Measurements from ENCODE around the gene DDX24.

Gene DDX24, protein sequence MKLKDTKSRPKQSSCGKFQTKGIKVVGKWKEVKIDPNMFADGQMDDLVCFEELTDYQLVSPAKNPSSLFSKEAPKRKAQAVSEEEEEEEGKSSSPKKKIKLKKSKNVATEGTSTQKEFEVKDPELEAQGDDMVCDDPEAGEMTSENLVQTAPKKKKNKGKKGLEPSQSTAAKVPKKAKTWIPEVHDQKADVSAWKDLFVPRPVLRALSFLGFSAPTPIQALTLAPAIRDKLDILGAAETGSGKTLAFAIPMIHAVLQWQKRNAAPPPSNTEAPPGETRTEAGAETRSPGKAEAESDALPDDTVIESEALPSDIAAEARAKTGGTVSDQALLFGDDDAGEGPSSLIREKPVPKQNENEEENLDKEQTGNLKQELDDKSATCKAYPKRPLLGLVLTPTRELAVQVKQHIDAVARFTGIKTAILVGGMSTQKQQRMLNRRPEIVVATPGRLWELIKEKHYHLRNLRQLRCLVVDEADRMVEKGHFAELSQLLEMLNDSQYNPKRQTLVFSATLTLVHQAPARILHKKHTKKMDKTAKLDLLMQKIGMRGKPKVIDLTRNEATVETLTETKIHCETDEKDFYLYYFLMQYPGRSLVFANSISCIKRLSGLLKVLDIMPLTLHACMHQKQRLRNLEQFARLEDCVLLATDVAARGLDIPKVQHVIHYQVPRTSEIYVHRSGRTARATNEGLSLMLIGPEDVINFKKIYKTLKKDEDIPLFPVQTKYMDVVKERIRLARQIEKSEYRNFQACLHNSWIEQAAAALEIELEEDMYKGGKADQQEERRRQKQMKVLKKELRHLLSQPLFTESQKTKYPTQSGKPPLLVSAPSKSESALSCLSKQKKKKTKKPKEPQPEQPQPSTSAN

DNA sequence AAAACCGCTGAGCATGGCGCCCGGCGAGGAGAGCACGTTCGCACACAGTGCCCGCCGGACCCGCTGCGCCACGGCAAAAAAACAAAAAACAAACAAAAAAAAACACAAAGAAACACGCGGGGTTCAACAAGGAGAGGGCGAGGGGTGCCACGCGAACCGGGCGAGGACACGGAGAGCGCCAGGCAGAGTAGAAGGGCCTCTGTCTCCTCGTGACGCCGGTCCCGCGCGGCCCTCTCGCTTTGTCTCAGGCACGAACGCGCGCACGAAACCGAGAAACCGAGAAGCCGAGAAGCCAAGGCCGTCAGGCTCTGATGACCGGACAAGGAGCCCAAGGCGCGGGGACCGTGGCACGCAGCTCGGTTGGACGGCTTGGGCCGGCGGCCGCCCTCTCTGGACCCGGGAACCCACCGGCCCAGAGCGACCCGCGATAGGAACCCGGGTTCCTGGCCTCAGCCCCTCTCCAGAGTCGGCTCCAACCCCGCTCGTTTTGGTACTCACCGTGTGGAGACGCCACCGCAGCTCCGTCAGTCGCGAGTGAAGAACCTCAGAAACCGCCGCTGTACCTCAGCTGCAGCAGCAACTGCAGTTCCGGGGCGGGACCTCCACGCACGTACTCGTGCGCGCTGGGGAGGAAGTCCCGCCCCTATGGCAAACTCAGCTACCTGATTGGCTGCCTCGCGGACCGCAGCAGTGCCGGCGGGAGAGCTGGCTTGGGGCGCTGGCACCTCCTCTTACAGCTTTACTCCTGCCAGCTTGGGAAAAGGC, at the start of gene DDX24, which contains the start of gene IFI27L1:
Gene DDX24, minus strand, starts transcription at position 582 of the 765 bp plus-strand sequence. CDS start 1,460 bp downstream, outside the sequence.
Gene IFI27L1, plus strand, starts transcription at position 690 of the 765 bp plus-strand sequence. CDS start 15,628 bp downstream, outside the sequence.
- TF ChIP-seq EGR1 (IDR thresholded peaks at IDR 0.05): no peak
- 0 out of 2 replicates have a peak, but pooled peaks have one; percentile 28 for TF ChIP-seq CREB1 (IDR thresholded peaks at IDR 0.05; ENCODE audit: low read depth)
- TF ChIP-seq, protein P1, sequence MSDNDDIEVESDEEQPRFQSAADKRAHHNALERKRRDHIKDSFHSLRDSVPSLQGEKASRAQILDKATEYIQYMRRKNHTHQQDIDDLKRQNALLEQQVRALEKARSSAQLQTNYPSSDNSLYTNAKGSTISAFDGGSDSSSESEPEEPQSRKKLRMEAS (IDR thresholded peaks at IDR 0.05): peak; percentile 54; the same call in 1 of the 2 replicates
- TF ChIP-seq TAF1 (IDR thresholded peaks at IDR 0.05; ENCODE audit: low read depth): peak; percentile 89
- no peak for TF ChIP-seq EP300 (IDR thresholded peaks at IDR 0.05; ENCODE audit: borderline replicate concordance)
- no peak for TF ChIP-seq FOXM1 (IDR thresholded peaks at IDR 0.05; ENCODE audit: borderline replicate concordance, low read depth)
- peak; percentile 33; the same call in 1 of the 2 replicates for TF ChIP-seq NFIC (IDR thresholded peaks at IDR 0.05)
- TF ChIP-seq RAD21 (IDR thresholded peaks at IDR 0.05; ENCODE audit: low read depth): no peak
- no peak for TF ChIP-seq ZBTB7A (IDR thresholded peaks at IDR 0.05; ENCODE audit: low read depth)
- TF ChIP-seq, protein P2, sequence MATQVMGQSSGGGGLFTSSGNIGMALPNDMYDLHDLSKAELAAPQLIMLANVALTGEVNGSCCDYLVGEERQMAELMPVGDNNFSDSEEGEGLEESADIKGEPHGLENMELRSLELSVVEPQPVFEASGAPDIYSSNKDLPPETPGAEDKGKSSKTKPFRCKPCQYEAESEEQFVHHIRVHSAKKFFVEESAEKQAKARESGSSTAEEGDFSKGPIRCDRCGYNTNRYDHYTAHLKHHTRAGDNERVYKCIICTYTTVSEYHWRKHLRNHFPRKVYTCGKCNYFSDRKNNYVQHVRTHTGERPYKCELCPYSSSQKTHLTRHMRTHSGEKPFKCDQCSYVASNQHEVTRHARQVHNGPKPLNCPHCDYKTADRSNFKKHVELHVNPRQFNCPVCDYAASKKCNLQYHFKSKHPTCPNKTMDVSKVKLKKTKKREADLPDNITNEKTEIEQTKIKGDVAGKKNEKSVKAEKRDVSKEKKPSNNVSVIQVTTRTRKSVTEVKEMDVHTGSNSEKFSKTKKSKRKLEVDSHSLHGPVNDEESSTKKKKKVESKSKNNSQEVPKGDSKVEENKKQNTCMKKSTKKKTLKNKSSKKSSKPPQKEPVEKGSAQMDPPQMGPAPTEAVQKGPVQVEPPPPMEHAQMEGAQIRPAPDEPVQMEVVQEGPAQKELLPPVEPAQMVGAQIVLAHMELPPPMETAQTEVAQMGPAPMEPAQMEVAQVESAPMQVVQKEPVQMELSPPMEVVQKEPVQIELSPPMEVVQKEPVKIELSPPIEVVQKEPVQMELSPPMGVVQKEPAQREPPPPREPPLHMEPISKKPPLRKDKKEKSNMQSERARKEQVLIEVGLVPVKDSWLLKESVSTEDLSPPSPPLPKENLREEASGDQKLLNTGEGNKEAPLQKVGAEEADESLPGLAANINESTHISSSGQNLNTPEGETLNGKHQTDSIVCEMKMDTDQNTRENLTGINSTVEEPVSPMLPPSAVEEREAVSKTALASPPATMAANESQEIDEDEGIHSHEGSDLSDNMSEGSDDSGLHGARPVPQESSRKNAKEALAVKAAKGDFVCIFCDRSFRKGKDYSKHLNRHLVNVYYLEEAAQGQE (IDR thresholded peaks at IDR 0.05; ENCODE audit: low read depth): no peak
- TF ChIP-seq, protein P3, sequence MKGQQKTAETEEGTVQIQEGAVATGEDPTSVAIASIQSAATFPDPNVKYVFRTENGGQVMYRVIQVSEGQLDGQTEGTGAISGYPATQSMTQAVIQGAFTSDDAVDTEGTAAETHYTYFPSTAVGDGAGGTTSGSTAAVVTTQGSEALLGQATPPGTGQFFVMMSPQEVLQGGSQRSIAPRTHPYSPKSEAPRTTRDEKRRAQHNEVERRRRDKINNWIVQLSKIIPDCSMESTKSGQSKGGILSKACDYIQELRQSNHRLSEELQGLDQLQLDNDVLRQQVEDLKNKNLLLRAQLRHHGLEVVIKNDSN (IDR thresholded peaks at IDR 0.05): no peak
- no peak for TF ChIP-seq TEAD4 (IDR thresholded peaks at IDR 0.05)
- TF ChIP-seq YY1 (IDR thresholded peaks at IDR 0.05; ENCODE audit: low read depth): peak; percentile 78
- peak; percentile 44; the same call in 1 of the 2 replicates for TF ChIP-seq TCF12 (IDR thresholded peaks at IDR 0.05; ENCODE audit: low read depth)
- no peak for TF ChIP-seq CEBPB (IDR thresholded peaks at IDR 0.05)

DNA sequence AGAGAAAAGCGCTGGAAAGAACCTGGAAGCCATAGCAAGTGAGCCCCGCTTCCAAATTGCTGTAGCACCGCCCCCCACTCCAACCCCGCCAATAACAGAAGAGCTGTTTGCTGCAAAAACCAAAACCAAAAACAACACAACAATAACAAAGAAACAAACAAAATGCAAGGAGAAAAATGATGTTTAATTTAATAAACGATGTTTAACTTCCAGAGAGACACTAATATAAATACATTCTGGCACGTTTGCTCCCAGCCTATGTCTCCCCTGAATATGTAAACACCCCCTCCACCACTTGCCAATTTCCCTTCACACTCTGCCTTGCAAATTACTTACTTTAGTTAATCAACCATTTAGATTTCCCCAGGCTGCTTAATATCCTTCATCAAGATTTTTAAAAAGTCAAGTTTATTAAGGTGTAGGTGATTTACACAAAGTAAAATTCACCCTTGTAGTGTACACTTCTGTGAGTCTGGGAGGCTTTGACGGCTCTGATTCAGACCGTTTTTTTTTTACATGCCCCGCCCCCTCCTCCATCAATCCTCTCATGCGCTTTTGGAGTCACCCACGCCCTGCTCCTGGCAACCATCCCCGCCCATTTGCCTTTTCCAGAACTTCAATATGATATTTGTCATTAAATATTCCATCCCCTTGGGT, 48.9 kb upstream of the DDX24 start:
- TF ChIP-seq EP300 (IDR thresholded peaks at IDR 0.05; ENCODE audit: borderline replicate concordance) (no peak), RAD21 (IDR thresholded peaks at IDR 0.05; ENCODE audit: low read depth) (no peak), CEBPB (IDR thresholded peaks at IDR 0.05) (no peak), TCF12 (IDR thresholded peaks at IDR 0.05; ENCODE audit: low read depth) (no peak)
- TF ChIP-seq, protein P1 (IDR thresholded peaks at IDR 0.05): no peak
- TF ChIP-seq, protein P2 (IDR thresholded peaks at IDR 0.05; ENCODE audit: low read depth): no peak

DNA sequence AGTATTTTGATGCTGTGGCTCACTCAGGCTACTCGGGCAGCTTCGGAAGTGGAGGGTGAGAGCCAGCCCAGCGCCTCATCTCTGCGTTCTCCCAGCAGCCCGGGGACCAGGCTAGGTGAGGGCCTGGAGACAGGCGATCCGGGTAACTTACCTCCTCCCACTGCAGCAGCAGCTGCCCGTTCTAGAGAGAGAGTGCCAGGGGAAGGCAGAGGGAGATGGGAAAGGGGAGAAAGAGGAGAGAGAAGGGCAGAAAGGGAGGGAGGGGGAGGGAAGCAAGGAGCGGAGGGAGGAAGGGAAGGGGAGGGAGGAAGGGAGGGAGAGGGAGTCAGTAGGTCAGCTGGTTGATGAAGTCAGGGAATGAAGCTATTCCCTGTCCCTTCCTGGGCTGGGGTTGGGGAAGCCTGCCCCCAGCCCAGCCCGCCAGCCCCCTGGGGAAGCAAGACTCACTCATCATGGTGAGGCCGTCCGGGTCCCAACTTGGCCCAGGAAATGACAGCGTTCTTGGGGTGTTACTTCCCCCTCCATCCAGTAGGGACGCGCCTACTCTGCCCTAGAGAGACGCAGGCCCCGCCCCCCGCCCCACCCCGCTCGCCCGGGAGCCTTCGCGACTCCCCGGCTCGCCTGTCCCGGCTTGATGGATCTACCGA, 48.2 kb upstream of the DDX24 start, which contains the start of gene IFI27L2:
Gene IFI27L2, minus strand, starts transcription at position 494 of the 647 bp plus-strand sequence. Its CDS starts 40 bp downstream, at position 454.
- TF ChIP-seq, protein P2 (IDR thresholded peaks at IDR 0.05; ENCODE audit: low read depth): no peak
- TF ChIP-seq TEAD4 (IDR thresholded peaks at IDR 0.05) (no peak), CEBPB (IDR thresholded peaks at IDR 0.05) (no peak), TCF12 (IDR thresholded peaks at IDR 0.05; ENCODE audit: low read depth) (no peak), RAD21 (IDR thresholded peaks at IDR 0.05; ENCODE audit: low read depth) (no peak), CREB1 (IDR thresholded peaks at IDR 0.05; ENCODE audit: low read depth) (no peak), ZBTB7A (IDR thresholded peaks at IDR 0.05; ENCODE audit: low read depth) (no peak), NFIC (IDR thresholded peaks at IDR 0.05) (no peak), YY1 (IDR thresholded peaks at IDR 0.05; ENCODE audit: low read depth) (no peak), TAF1 (IDR thresholded peaks at IDR 0.05; ENCODE audit: low read depth) (no peak), EGR1 (IDR thresholded peaks at IDR 0.05) (no peak), FOXM1 (IDR thresholded peaks at IDR 0.05; ENCODE audit: borderline replicate concordance, low read depth) (no peak), EP300 (IDR thresholded peaks at IDR 0.05; ENCODE audit: borderline replicate concordance) (no peak)
- TF ChIP-seq, protein P1 (IDR thresholded peaks at IDR 0.05): no peak
- TF ChIP-seq, protein P3 (IDR thresholded peaks at IDR 0.05): no peak

Measured in Ishikawa (cell line).